Keratinocyte (primary cell): ENCODE results near the gene TEAD2.

Experiments
- CTCF ChIP-seq, 3 experiments: IDR thresholded peaks in 1 of 3; conservative IDR thresholded peaks in 1 of 3; optimal IDR thresholded peaks in 1 of 3; 2 replicates in 2 of 3; 3 replicates in 1 of 3; pipeline versions ENCODE3 to v1.5.1; 2011; ENCODE audit warnings: low read length in 3 of 3, mild to moderate bottlenecking in 3 of 3, moderate library complexity in 2 of 3, control low read depth in 1 of 3, inconsistent platforms in 1 of 3; ENCODE audit not compliant: insufficient read depth in 2 of 3; ENCODE audit errors: extremely low read depth in 1 of 3
- EZH2 ChIP-seq: IDR thresholded peaks from one replicate; pipeline ENCODE4 v1.6.1; 2012; ENCODE audit warnings: inconsistent platforms, mild to moderate bottlenecking, low read length, moderate library complexity

GRCh38 chr19:49387936-49388372 is 25.7 kb upstream of the TEAD2 start, which contains the start of gene KASH5:
- TF ChIP-seq EZH2: no peak
- TF ChIP-seq CTCF (optimal IDR thresholded peaks at IDR 0.05 in 1 of 3, IDR thresholded peaks at IDR 0.05 in 1 of 3, conservative IDR thresholded peaks at IDR 0.05 in 1 of 3; ENCODE audit: extremely low read depth in 1 of 3, insufficient read depth in 2 of 3, low read length in 3 of 3): no peak
